ENCODE results near the gene P4HA1.

Gene P4HA1

DNA sequence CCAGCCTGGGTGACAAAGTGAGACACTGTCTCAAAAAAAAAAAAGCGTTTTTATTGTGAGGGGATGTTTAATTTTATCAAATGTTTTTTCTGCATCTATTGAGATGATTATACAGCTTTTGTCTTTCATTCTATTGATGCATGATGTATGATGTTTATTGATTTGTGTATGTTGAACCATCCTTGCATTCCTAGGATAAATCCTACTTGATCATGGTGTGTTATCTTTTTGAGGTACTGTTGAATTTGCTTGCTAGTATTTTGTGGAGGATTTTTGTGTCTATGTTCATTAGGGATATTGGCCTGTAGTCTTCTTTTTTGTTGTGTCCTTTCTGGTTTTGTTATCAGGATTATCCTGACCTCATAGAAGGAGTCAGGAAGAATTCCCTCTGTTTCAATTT is 119.8 kb downstream of the P4HA1 start:
- no peak for DNase-seq
